Cerebellar cortex (tissue), 1 donor: ENCODE results near the gene TRAPPC8.
"Not testable (repeated sequence)": the region's sequence is repeated elsewhere in the genome, so short reads cannot be mapped to it uniquely, and the experiment has no call there.

Source experiments
- DNase-seq: peaks from one replicate; pipeline ENCODE4 v3.0.0-alpha.2; 2015; ENCODE audit warnings: low spot score

Gene TRAPPC8

GRCh38 chr18:31942999-31943877, at the start of gene TRAPPC8:
Gene TRAPPC8, minus strand, starts transcription at chr18:31943128. Its CDS starts 364 bp downstream, at chr18:31942764.
- peak; percentile 99 for DNase-seq

GRCh38 chr18:31990823-31991222, 47.9 kb upstream of the TRAPPC8 start:
- no peak for DNase-seq

- no peak for DNase-seq
These were observed 41.0 kb upstream of the TRAPPC8 start for GRCh38 chr18:31983976-31984375.

- DNase-seq: no peak
These were observed 40.1 kb upstream of the TRAPPC8 start for GRCh38 chr18:31983020-31983419.

GRCh38 chr18:31980863-31981262, 37.9 kb upstream of the TRAPPC8 start:
- no peak for DNase-seq

- DNase-seq: no peak
These were observed 36.8 kb upstream of the TRAPPC8 start for GRCh38 chr18:31979714-31980113.

- DNase-seq: no peak
These were observed 35.7 kb upstream of the TRAPPC8 start for GRCh38 chr18:31978616-31979015.

- peak; percentile 67 for DNase-seq
These were observed 34.4 kb upstream of the TRAPPC8 start for GRCh38 chr18:31977270-31977872.

- DNase-seq: no peak
These were observed 33.3 kb upstream of the TRAPPC8 start for GRCh38 chr18:31976242-31976641.

GRCh38 chr18:31973929-31974546, 31.1 kb upstream of the TRAPPC8 start:
- no peak for DNase-seq

- no peak for DNase-seq
These were observed 27.7 kb upstream of the TRAPPC8 start for GRCh38 chr18:31970617-31971016.

GRCh38 chr18:31965316-31965970, 22.5 kb upstream of the TRAPPC8 start:
- no peak for DNase-seq

GRCh38 chr18:31957728-31958127, 14.8 kb upstream of the TRAPPC8 start:
- no peak for DNase-seq

GRCh38 chr18:31954349-31954748, 11.4 kb upstream of the TRAPPC8 start:
- DNase-seq: no peak

GRCh38 chr18:31953699-31954098, 10.8 kb upstream of the TRAPPC8 start:
- not testable (repeated sequence) for DNase-seq

- no peak for DNase-seq
These were observed 9.3 kb upstream of the TRAPPC8 start for GRCh38 chr18:31952223-31952622.

- DNase-seq: no peak
These were observed 7.7 kb upstream of the TRAPPC8 start for GRCh38 chr18:31950583-31950982.

- not testable (repeated sequence) for DNase-seq
These were observed 5.4 kb upstream of the TRAPPC8 start for GRCh38 chr18:31948349-31948748.

GRCh38 chr18:31946305-31947046, 3.5 kb upstream of the TRAPPC8 start:
- no peak for DNase-seq

- DNase-seq: peak; percentile 35
These were observed 1.2 kb upstream of the TRAPPC8 start for GRCh38 chr18:31943878-31944816.
